ENCODE measurements around the gene RHOV.

The RHOV gene

DNA sequence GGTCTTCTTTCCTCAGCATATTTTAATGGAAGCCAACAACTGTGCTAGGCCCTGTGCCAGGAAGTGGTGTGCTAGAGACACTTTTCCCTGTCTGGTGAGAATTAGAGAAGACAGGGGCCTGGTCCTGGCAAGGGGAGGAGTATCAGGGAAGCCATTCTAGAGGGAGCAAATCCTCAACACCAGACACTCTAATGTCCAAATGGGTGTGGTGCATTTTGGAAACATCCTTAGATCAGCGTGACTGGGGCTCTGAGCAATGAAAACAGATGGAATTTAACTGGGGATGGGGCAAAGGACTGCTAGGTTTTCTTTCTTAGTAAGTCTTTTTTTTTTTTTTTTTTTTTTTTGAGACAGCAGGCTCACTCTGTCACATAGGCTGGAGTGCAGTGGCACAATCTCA, 12.6 kb upstream of the RHOV start:
- Histone ChIP-seq H3K36me3 (ENCODE audit: control insufficient read depth in 1 of 2, insufficient read depth in 2 of 2, low read length in 2 of 2) (no peaks in the 10 kb centered on the region), H3K4me1 (ENCODE audit: control insufficient read depth in 1 of 2, insufficient read depth in 2 of 2, low read length in 2 of 2) (no peaks in the 10 kb centered on the region), H3K4ac (ENCODE audit: low read depth, low read length) (no peak overlapping the region), H2BK12ac (ENCODE audit: low read length) (no peak overlapping the region), H2AFZ (ENCODE audit: insufficient read depth, low read length, poor library complexity) (no peak overlapping the region), H2BK120ac (ENCODE audit: insufficient read depth, low read length, poor library complexity) (no peak overlapping the region), H2BK5ac (ENCODE audit: low read depth, low read length, poor library complexity) (no peak overlapping the region), H3K18ac (ENCODE audit: low read length) (no peak overlapping the region), H4K12ac (ENCODE audit: low read depth, low read length) (no peak overlapping the region), H3K14ac (ENCODE audit: low read length) (no peak overlapping the region), H3K9ac (ENCODE audit: low read length) (no peak overlapping the region), H3K27ac (ENCODE audit: low read depth, low read length) (no peak overlapping the region), H3K4me3 (ENCODE audit: low read depth, low read length) (no peak overlapping the region), H3K4me2 (ENCODE audit: low read length) (no peak overlapping the region), H4K91ac (ENCODE audit: low read depth, low read length) (no peak overlapping the region), H2AK5ac (ENCODE audit: low read length) (no peak overlapping the region), H3K23ac (ENCODE audit: low read length) (no peak overlapping the region), H3K9me3 (ENCODE audit: insufficient read depth, low read depth, low read length) (no peaks in the 10 kb centered on the region), H3K27me3 (ENCODE audit: insufficient read depth, low read length) (no peaks in the 10 kb centered on the region), H3K79me1 (ENCODE audit: low read length) (no peaks in the 10 kb centered on the region), H3K79me2 (ENCODE audit: control insufficient read depth, insufficient read depth, low read length, poor library complexity) (no peaks in the 10 kb centered on the region), H4K8ac (ENCODE audit: low read depth, low read length) (no peak overlapping the region)
- no CpG with 5 or more reads among the region's 1 CpG for WGBS (ENCODE audit: extremely low coverage, insufficient coverage, insufficient read length)
- no peak for DNase-seq

DNA sequence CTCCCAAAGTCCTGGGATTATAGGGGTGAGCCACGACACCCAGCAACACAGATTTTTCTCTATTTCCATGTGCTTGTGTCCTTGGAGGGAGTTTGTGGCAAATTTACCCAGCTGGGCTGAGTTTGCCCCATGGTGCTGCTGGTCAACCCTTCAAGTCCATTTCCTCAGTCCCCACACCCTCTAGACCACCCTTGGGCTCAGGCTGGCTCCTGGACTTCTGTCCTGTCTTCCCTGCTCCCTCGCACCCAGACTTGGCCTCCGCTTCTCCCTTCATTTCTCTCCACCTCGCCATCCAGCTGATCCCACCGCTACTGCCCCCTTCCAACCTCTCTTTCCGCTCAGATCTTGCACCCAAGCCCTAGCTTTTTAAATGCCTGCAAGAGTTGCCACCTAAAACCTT, 7.3 kb upstream of the RHOV start:
- peaks cover 3 to 5% of the 10 kb centered on the region in 2 experiments for H3K4me1 ChIP-seq (ENCODE audit: control insufficient read depth in 1 of 2, insufficient read depth in 2 of 2, low read length in 2 of 2)
- no peak overlapping the region for H3K4ac ChIP-seq (ENCODE audit: low read depth, low read length)
- no peak overlapping the region for H3K18ac ChIP-seq (ENCODE audit: low read length)
- H2BK5ac ChIP-seq (ENCODE audit: low read depth, low read length, poor library complexity): no peak overlapping the region
- H2AFZ ChIP-seq (ENCODE audit: insufficient read depth, low read length, poor library complexity): no peak overlapping the region
- no CpG with 5 or more reads among the region's 6 CpGs for WGBS (ENCODE audit: extremely low coverage, insufficient coverage, insufficient read length)
- no peak overlapping the region for H3K27ac ChIP-seq (ENCODE audit: low read depth, low read length)
- no peaks in the 10 kb centered on the region for H3K36me3 ChIP-seq (ENCODE audit: control insufficient read depth in 1 of 2, insufficient read depth in 2 of 2, low read length in 2 of 2)
- no peak overlapping the region for H2BK120ac ChIP-seq (ENCODE audit: insufficient read depth, low read length, poor library complexity)
- no peak overlapping the region for H2AK5ac ChIP-seq (ENCODE audit: low read length)
- no peak overlapping the region for H2BK12ac ChIP-seq (ENCODE audit: low read length)
- DNase-seq: no peak
- no peak overlapping the region for H3K14ac ChIP-seq (ENCODE audit: low read length)
- H4K8ac ChIP-seq (ENCODE audit: low read depth, low read length): no peak overlapping the region
- H3K9ac ChIP-seq (ENCODE audit: low read length): no peak overlapping the region
- no peak overlapping the region for H4K91ac ChIP-seq (ENCODE audit: low read depth, low read length)
- H3K4me3 ChIP-seq (ENCODE audit: low read depth, low read length): no peak overlapping the region
- H3K79me1 ChIP-seq (ENCODE audit: low read length): no peaks in the 10 kb centered on the region
- H4K12ac ChIP-seq (ENCODE audit: low read depth, low read length): no peak overlapping the region
- H3K9me3 ChIP-seq (ENCODE audit: insufficient read depth, low read depth, low read length): no peaks in the 10 kb centered on the region
- no peak overlapping the region for H3K23ac ChIP-seq (ENCODE audit: low read length)
- no peaks in the 10 kb centered on the region for H3K79me2 ChIP-seq (ENCODE audit: control insufficient read depth, insufficient read depth, low read length, poor library complexity)
- H3K27me3 ChIP-seq (ENCODE audit: insufficient read depth, low read length): no peaks in the 10 kb centered on the region
- no peak overlapping the region for H3K4me2 ChIP-seq (ENCODE audit: low read length)

DNA sequence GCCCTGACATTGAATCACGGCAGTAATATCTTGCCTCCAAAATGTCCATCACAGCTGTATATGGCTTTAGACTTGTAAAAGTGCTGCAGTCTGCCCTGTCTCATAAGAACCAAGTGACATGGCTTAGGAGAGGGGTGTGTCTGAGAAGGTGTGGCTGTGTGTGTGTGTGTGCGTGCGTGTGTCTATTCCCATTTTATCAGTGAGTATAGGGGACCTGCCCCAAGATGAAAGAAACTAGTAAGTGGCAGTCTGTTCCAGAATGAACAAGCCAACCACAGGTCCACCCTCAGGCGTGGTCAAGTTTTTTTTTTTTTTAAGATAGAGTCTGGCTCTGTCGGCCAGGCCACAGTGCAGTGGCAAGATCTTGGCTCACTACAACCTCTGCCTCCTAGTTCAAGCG, 5.6 kb upstream of the RHOV start:
- Histone ChIP-seq H2BK120ac (ENCODE audit: insufficient read depth, low read length, poor library complexity) (no peak overlapping the region), H2AK5ac (ENCODE audit: low read length) (no peak overlapping the region), H3K18ac (ENCODE audit: low read length) (no peak overlapping the region), H3K27ac (ENCODE audit: low read depth, low read length) (no peak overlapping the region), H3K4me3 (ENCODE audit: low read depth, low read length) (no peak overlapping the region), H3K4me2 (ENCODE audit: low read length) (no peak overlapping the region), H3K79me1 (ENCODE audit: low read length) (no peaks in the 10 kb centered on the region), H3K14ac (ENCODE audit: low read length) (no peak overlapping the region), H4K8ac (ENCODE audit: low read depth, low read length) (no peak overlapping the region), H3K27me3 (ENCODE audit: insufficient read depth, low read length) (no peaks in the 10 kb centered on the region), H3K4ac (ENCODE audit: low read depth, low read length) (no peak overlapping the region), H3K4me1 (ENCODE audit: control insufficient read depth in 1 of 2, insufficient read depth in 2 of 2, low read length in 2 of 2) (peaks cover 5 to 6% of the 10 kb centered on the region in 2 experiments), H3K36me3 (ENCODE audit: control insufficient read depth in 1 of 2, insufficient read depth in 2 of 2, low read length in 2 of 2) (no peaks in the 10 kb centered on the region), H2BK12ac (ENCODE audit: low read length) (no peak overlapping the region), H3K79me2 (ENCODE audit: control insufficient read depth, insufficient read depth, low read length, poor library complexity) (no peaks in the 10 kb centered on the region), H3K23ac (ENCODE audit: low read length) (no peak overlapping the region), H4K91ac (ENCODE audit: low read depth, low read length) (no peak overlapping the region), H2BK5ac (ENCODE audit: low read depth, low read length, poor library complexity) (no peak overlapping the region), H4K12ac (ENCODE audit: low read depth, low read length) (no peak overlapping the region), H3K9me3 (ENCODE audit: insufficient read depth, low read depth, low read length) (no peaks in the 10 kb centered on the region), H3K9ac (ENCODE audit: low read length) (no peak overlapping the region), H2AFZ (ENCODE audit: insufficient read depth, low read length, poor library complexity) (no peak overlapping the region)
- WGBS (ENCODE audit: extremely low coverage, insufficient coverage, insufficient read length): no CpG with 5 or more reads among the region's 6 CpGs
- no peak for DNase-seq

DNA sequence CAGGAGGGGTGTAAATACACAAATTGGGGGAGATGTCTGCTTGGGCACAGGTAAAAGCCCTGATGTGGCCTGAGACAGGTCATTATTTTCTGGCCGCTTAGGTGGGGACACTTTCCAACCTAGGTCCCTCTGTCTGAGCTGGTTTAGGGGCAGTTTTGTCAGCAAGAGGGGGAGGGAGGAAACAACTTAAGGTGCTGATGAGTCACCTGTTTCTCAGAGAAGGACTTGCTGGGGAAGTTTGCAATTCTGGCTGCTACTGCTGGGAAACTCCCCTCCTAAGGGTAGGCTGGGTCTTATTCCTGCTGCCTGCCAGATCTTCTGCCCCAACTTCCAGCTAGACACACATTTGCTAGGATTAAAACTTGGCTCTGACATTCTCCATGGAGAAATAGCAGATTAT, 4.8 kb upstream of the RHOV start:
- H3K27ac ChIP-seq (ENCODE audit: low read depth, low read length): no peak overlapping the region
- H3K14ac ChIP-seq (ENCODE audit: low read length): no peak overlapping the region
- no peak overlapping the region for H2BK120ac ChIP-seq (ENCODE audit: insufficient read depth, low read length, poor library complexity)
- H4K12ac ChIP-seq (ENCODE audit: low read depth, low read length): no peak overlapping the region
- DNase-seq: peak; percentile 57 to 79
- no peak overlapping the region for H4K91ac ChIP-seq (ENCODE audit: low read depth, low read length)
- no peaks in the 10 kb centered on the region for H3K79me2 ChIP-seq (ENCODE audit: control insufficient read depth, insufficient read depth, low read length, poor library complexity)
- no peak overlapping the region for H3K18ac ChIP-seq (ENCODE audit: low read length)
- no peak overlapping the region for H2AK5ac ChIP-seq (ENCODE audit: low read length)
- no peak overlapping the region for H2AFZ ChIP-seq (ENCODE audit: insufficient read depth, low read length, poor library complexity)
- no peak overlapping the region for H3K23ac ChIP-seq (ENCODE audit: low read length)
- WGBS (ENCODE audit: extremely low coverage, insufficient coverage, insufficient read length): no CpG with 5 or more reads among the region's 1 CpG
- no peaks in the 10 kb centered on the region for H3K27me3 ChIP-seq (ENCODE audit: insufficient read depth, low read length)
- H3K9ac ChIP-seq (ENCODE audit: low read length): no peak overlapping the region
- no peak overlapping the region for H4K8ac ChIP-seq (ENCODE audit: low read depth, low read length)
- H2BK12ac ChIP-seq (ENCODE audit: low read length): no peak overlapping the region
- H3K4ac ChIP-seq (ENCODE audit: low read depth, low read length): no peak overlapping the region
- H3K4me2 ChIP-seq (ENCODE audit: low read length): no peak overlapping the region
- H2BK5ac ChIP-seq (ENCODE audit: low read depth, low read length, poor library complexity): no peak overlapping the region
- H3K9me3 ChIP-seq (ENCODE audit: insufficient read depth, low read depth, low read length): no peaks in the 10 kb centered on the region
- peaks cover 5 to 8% of the 10 kb centered on the region in 2 experiments for H3K4me1 ChIP-seq (ENCODE audit: control insufficient read depth in 1 of 2, insufficient read depth in 2 of 2, low read length in 2 of 2)
- H3K79me1 ChIP-seq (ENCODE audit: low read length): no peaks in the 10 kb centered on the region
- no peaks in the 10 kb centered on the region for H3K36me3 ChIP-seq (ENCODE audit: control insufficient read depth in 1 of 2, insufficient read depth in 2 of 2, low read length in 2 of 2)
- no peak overlapping the region for H3K4me3 ChIP-seq (ENCODE audit: low read depth, low read length)
